Measurements from ENCODE around the gene CASP14.
A peak's percentile ranks its signal among the peaks of the same experiment; 100 is the strongest.
"Not testable (repeated sequence)": the region's sequence is repeated elsewhere in the genome, so short reads cannot be mapped to it uniquely, and the experiment has no call there.

CASP14 gene

DNA sequence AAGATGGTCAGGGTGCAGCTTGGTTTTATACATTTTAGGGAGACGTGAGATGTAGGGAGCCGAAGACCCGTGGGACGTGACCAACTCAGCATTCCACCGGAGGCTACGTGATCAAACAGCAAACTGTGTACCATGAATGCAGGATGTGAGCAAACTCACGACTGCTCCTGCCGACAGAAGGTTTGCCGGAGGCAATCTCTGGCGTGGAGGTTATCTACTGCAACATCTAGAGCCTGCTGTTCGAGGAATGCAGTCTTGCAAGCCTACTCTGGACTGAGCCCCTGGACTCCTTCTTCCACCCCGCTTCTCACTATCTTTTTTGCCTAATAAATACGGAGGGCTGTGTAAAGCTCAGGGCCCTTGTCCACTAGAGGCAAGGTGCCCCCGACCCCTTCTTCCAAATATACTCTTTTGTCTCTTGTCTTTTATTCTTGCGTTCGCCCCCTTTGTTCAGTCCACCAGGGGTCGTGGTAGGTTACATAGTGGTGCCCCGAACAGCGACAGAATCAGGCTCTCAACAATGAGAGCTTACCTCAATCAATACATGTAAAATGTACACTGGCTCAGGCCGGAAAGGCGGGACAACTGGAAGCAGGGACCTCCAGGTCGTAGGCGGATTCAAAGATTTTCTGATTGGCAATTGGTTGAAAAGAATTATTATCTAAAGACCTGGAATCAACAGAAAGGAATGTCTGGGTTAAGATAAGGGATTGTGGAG, 23.8 kb downstream of the CASP14 start:
- no peak for DNase-seq (ENCODE audit: low read depth in 3 of 3)

DNA sequence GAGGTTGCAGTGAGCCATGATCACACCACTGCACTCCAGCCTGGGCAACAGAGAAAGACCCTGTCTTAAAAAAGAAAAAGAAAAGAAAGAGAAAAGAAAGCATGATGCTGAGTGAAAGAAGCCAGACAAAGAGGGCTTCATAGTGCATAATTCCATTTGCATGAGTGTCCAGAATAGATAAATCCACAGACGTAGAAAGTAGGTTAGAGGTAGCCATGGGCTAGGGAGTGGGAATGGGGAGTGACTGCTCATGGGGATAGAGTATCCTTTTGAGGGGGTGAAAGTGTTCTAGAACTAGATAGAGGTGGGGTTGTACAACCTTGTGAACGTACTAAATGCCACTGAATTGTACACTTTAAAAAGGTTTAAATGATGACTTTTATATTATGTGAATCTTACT, 25.1 kb downstream of the CASP14 start:
- no peak for DNase-seq (ENCODE audit: low read depth in 3 of 3)

DNA sequence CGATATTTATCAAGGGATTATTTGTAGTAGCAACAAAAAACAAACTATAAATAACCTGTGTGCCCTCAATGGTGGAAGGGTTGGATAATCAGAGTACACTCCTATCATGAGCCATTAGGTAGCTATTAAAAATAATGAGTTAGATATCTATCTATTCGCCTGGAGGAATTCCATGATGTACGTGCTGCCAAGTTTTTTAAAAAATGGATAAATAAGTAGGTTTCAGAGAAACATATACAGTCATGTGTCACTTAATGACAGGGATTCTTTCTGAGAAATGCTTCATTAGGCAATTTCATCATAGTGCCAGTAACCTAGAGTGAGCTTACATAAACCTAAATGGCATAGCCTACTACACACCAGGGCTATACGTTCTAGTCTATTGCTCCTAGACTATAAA, 26.5 kb downstream of the CASP14 start:
- no peak for DNase-seq (ENCODE audit: low read depth in 3 of 3)

DNA sequence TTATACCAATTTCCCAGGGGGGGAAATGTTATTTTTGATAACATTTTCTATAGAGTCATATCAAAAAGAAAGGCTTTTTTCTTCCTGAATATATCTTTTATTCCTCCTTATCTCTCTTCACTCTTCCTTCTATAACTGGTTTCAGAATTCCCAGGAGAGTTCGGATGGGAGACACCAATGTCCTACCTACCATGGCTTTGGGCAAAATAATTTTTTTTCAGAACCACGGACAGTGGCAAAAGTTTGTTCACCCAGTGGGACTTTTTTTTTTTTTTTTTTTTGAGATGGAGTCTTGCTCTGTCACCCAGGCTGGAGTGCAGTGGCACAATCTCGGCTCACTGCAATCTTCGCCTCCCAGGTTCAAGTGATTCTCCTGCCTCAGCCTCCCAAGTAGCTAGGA, 30.7 kb downstream of the CASP14 start:
- DNase-seq (ENCODE audit: low read depth in 3 of 3) = not testable (repeated sequence)

DNA sequence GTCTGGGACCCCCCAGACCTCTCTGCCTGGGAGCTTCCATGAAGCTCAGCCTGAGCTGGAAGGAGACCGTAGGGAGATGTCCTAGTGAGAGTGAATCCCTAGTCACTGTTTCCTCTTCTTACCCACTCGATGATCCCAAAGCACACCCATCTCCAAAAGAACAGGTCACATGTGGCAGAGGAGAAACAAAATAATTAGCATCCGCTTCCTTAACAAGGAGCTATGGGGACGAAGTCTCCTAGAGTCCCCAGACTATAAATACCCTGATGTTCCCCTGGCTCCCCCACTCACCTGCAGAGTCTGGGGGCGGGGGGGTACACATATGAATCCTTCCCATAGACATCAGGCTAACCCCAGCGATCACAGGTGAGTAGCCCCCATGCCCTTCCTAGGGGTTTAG, 32.6 kb downstream of the CASP14 start, which contains the start of gene OR1I1:
OR1I1 (plus strand) TSS at position 301 of the 400 bp plus-strand sequence. CDS start 4,855 bp downstream, outside the sequence.
- no peak for DNase-seq (ENCODE audit: low read depth in 3 of 3)

DNA sequence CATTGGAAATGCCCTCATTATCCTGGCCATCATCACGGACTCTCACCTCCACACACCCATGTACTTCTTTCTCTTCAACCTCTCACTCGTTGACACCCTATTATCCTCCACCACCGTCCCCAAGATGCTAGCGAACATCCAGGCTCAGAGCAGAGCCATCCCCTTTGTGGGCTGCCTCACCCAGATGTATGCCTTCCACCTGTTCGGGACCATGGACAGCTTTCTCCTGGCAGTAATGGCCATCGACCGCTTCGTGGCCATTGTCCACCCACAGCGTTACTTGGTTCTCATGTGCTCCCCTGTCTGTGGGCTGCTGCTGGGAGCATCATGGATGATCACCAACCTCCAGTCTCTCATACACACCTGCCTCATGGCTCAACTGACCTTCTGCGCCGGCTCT, 37.9 kb downstream of the CASP14 start:
- DNase-seq (ENCODE audit: low read depth in 3 of 3) = no peak

DNA sequence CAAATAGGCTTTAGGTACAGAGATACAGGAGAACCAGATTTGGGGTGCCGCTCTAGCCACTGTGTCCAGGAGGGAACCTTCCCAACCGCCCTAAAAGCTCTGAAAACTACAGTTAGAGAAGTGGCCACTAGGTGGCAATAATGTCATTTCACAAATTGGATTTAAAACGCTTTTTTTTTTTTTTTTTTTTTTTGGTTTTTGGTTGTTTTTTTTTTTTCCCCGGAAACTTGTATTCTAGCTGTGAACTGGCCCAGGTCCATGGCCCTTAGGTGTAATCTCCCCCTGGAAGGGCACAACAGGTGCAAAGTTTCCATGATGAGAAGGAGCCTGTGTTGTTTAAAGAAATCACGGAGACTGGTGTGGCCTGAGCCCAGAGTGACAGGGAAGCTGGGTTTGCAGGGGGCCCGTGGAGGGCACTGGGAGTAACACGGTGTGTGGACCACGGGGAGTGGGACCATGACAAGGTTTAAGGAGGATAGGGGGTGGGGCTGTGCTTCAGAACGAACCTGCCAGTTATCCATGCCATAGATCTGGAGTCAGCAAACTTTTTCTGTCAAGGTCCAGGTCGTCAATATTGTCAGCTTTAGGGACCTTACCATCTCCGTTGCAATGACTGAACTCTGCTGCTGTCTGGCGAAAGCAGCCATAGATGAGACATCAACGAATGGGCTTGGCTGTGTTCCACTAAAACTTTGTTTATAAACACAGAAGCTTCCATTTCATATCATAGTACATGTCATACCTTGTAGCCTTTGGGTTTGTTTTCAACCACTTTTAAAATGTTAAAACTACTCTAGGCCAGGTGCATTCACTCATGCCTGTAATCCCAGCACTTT, 42.9 kb downstream of the CASP14 start:
- DNase-seq (ENCODE audit: low read depth in 3 of 3) = peak in 1 of 3 experiments; percentile 10

DNA sequence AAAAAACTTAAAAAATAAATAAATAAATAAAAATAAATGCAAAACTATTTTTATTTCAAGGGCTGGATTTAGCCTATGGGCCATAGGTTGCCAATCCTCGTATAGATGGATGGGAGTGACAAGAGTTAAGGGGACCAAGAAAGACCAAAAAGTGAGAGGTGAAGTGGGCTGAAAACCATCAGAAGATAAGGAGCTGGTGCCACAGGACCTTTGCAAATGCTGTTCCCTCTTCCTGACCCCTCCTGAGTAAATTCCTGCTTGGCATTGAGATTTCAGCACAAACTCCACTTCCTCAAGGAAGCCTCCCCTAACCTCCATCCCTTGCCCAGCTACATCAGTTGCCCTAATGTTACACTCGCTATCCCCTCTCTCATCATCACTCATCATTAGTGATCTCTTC, 43.7 kb downstream of the CASP14 start:
- no peak for DNase-seq (ENCODE audit: low read depth in 3 of 3)

DNA sequence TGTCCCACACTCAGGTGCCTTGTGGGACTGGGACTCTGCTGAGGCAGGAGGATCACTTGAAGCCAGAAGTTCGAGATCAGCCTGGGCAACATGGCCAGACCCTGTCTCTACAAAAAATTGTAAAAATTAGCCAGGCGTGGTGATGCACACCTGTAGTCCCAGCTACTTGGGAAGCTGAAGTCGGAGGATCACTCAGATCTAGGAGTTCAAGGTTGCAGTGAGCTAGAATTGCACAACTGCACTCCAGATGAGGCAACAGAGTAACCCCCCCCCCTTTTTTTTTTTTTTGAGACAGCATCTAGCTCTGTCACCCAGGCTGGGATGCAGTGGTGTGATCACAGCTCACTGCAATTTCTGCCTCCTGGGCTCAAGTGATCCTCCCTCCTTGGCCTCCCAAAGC, 46.9 kb downstream of the CASP14 start:
- no peak for DNase-seq (ENCODE audit: low read depth in 3 of 3)

DNA sequence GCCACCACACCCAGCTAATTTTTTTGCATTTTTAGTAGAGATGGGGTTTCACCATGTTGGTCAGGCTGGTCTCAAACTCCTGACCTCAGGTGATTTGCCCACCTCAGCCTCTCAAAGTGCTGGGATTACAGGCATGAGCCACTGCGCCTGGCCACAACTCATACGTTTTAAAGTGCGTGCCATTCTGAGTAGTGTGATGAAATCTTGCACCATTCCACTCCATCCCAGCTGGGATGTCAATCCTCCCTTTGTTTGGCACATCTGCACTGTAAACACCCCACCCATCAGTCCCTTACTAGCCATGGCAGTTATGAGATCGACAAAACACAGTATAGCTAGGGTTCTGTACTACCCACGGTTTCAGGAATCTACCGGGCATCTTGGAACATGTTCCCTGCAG, 48.7 kb downstream of the CASP14 start:
- not testable (repeated sequence) for DNase-seq (ENCODE audit: low read depth in 3 of 3)

DNA sequence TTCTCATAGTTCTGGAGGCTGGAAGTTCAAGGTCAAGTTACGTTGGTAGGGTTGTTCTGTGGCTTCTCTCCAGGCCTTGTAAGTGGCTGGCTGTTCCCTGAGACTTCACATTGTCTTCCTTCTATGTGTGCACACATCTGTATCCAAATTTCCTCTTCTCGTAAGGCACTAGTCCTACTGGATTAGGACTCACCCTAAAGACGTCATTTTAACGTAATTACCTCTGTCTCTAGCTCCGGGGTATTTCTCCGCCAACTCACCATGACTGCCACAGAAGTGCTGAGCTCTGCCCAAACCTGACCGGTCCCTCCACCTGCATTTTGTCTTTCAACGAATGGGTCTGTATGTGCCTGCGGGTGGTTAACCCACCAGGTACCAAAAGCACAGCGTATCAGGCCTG, 49.2 kb downstream of the CASP14 start:
- no peak for DNase-seq (ENCODE audit: low read depth in 3 of 3)

DNA sequence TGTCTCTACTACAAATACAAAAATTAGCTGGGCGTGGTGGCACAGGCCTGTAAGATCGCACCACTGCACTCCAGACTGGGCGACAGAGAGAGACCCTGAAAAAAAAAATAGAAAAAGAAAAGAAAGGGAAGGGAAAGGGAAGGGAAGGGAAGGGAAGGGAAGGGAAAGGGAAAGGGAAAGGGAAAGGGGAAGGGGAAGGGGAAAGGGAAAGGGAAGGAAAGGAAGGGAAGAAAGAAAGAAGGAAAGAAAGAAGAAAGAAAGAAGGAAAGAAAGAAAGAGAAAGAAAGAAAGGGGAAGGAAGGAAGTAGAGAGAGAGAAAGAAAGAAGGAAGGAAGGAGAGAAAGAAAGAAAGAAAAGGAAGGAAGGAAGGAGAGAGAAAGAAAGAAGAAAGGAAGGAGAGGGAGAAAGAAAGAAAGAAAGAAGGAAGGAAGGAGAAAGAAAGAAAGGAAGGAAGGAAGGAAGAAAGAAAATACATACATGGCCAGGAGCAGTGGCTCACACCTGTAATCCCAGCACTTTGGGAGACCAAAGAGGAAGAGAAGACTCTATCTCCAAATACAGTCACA, 49.8 kb downstream of the CASP14 start:
- no peak for DNase-seq (ENCODE audit: low read depth in 3 of 3)

DNA sequence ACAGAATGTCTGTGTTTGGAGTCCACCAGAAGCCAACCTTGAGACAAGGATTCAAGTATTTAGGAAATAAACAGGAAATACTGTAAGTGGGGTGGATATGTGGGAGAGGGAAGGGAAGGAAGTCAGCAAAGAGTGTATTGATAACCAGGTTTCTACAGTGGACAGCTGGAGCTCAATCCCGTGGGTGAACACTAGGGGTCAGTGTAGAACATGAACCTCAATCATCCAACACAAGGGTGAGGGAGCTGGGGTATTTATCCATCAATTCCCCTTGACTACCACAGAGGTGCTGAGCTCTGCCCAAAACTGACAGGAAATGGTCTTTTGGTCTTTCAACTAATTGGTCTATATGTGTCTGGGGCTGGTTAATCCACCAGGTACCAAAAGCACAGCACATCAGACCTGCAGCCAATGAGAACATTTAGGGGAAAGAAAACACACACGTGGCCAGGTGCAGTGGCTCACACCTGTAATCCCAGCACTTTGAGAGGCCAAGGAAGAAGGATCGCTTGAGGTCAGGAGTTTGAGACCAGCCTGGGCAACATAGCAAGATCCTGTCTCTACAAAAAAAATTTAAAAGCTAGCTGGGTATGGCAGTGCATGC, 52.3 kb downstream of the CASP14 start:
- DNase-seq (ENCODE audit: low read depth in 3 of 3) = peak in 1 of 3 experiments; percentile 22

DNA sequence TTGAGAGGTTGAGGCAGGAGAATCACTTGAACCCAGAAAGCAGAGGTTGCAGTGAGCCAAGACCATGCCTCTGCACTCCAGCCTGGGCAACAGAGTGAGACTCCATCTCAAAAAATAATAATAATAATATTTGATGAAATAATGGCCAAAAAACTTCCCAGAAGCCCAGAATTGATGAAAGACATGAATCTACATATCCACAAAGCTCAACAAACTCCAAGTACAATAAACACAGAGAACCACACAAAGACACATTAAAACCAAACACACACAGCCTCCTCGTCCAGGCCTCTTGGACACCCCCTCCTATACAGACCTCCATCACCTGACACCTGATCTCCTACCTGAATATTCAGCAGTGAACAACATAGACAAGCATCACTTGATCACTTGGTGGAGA, 54.7 kb downstream of the CASP14 start:
- no peak for DNase-seq (ENCODE audit: low read depth in 3 of 3)

DNA sequence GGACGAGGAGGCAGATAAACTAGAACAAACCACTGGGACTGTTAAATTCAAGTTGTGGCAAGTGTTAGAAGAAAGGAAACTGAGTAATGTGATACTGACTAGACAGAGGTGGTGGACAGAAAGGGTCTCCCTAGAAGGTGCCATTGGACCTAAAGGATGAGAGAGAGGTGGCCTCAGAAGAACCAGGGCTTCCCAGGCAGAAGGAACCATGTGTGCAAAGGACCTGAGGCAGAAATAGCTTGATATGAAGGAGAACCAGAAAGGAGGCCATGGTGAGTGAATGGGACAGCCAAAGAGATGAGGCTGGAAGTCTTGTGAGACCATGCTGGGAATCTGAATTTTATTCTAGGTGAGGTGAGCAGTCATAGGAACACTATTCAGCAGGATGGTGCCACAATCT, 55.1 kb downstream of the CASP14 start:
- no peak for DNase-seq (ENCODE audit: low read depth in 3 of 3)

DNA sequence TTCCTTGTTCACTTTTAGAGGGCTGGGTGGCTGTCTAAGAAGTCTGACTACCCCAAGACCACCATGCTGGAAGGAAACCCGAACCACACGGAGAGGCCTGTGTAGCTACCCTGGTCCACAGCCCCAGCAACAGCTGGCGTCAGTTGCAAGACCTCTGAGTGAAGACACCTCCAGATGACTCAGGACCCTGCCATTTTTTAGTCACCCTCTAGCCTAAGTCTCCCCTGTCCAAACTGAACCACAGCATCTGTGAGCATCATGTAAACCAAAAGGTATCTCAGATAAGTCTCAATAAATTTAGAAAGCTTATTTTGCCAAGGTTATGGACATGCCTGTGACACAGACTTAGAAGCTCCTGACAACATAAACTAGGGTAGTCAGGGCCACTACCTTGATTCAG, 55.8 kb downstream of the CASP14 start:
- DNase-seq (ENCODE audit: low read depth in 3 of 3) = no peak

DNA sequence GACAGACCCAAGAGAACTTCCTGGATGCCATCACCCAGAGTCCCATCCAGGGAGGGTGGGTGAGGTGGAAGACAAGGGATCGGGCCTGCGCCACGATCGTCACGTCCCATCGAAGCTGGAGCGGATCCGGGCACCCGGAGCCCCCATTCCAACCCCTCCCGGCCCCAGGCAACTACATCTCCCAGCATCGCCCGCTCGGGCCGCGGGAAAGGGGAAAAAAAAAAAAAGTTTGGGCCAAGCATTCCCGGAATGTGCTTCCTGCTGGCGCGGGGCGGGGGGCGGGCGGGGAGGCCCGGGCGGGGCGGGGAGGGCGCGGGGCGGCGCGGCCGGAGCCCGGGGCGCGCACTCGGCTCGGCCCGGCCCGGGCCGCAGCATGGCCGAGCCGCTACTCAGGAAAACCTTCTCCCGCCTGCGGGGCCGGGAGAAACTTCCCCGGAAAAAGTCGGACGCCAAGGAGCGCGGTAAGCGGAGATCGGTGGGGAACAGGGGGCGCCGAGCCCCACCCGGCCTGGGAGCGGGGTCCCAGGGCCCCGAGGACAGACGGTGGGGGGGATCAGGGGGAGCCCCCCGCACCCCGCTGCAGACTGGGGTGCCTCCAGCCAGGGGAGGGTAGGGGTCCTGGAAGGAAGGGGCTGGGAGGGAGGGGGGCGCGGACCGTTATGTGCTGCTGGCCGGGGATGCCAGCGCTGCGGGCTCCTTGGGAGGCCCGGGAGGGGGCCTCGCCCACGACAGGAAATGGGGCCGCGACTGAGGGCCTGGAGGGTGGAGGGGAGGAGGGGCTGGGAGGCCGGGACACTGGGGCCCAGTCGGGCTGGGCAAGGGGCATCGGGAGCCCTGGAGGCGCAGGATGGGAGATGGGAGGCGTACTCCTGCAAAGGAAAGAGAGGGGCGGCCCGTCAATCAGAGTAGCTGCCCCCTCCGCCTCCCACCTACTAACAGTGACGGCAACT, 58.1 kb downstream of the CASP14 start, which contains the start of gene SYDE1:
SYDE1 (plus strand) TSS at position 341 of the 950 bp plus-strand sequence; CDS start at position 374, 33 bp downstream.
- no peak for DNase-seq (ENCODE audit: low read depth in 3 of 3)

All from stimulated activated CD4-positive, alpha-beta T cell treated with anti-CD3 and anti-CD28 coated beads, TNF-alpha, amount 100 ng/mL, for 4 hours (primary cell).